ENCODE measurements around the gene NPFFR1. TPM values are rescaled to one million over a fixed set of nuclear protein-coding genes. Genes with fewer than 3 reads are reported as not detected.

Gene NPFFR1
- total RNA-seq, 1 experiment from 2014 or later = 0.05 TPM

- CTCF ChIA-PET = interaction anchor here (0.8 kb wide), 1 partner anchor 113 kb away, joined by 3 read pairs; no protein-coding TSS in a partner anchor
- Histone ChIP-seq H3K4me3 (ENCODE audit: low read depth in 2 of 2, low read length in 2 of 2) (no peak overlapping the region), H3K27me3 (ENCODE audit: control insufficient read depth, insufficient read depth, low read length) (no peaks in the 10 kb centered on the region), H3K4me1 (ENCODE audit: control insufficient read depth, insufficient read depth, low read length) (no peaks in the 10 kb centered on the region), H3K36me3 (ENCODE audit: control insufficient read depth, insufficient read depth, low read length) (no peaks in the 10 kb centered on the region), H3K27ac (ENCODE audit: low read length) (no peak overlapping the region), H3K9me3 (ENCODE audit: control insufficient read depth, insufficient read depth, low read depth, low read length) (peaks cover 4% of the 10 kb centered on the region; the same call in 1 of the 2 replicates)
- intact Hi-C loops (cut with micrococcal nuclease; ENCODE audit: unreplicated experiment) = no loop called here
- BruUV-seq (replicated peaks) = no TSS peak
- TF ChIP-seq, protein P1, sequence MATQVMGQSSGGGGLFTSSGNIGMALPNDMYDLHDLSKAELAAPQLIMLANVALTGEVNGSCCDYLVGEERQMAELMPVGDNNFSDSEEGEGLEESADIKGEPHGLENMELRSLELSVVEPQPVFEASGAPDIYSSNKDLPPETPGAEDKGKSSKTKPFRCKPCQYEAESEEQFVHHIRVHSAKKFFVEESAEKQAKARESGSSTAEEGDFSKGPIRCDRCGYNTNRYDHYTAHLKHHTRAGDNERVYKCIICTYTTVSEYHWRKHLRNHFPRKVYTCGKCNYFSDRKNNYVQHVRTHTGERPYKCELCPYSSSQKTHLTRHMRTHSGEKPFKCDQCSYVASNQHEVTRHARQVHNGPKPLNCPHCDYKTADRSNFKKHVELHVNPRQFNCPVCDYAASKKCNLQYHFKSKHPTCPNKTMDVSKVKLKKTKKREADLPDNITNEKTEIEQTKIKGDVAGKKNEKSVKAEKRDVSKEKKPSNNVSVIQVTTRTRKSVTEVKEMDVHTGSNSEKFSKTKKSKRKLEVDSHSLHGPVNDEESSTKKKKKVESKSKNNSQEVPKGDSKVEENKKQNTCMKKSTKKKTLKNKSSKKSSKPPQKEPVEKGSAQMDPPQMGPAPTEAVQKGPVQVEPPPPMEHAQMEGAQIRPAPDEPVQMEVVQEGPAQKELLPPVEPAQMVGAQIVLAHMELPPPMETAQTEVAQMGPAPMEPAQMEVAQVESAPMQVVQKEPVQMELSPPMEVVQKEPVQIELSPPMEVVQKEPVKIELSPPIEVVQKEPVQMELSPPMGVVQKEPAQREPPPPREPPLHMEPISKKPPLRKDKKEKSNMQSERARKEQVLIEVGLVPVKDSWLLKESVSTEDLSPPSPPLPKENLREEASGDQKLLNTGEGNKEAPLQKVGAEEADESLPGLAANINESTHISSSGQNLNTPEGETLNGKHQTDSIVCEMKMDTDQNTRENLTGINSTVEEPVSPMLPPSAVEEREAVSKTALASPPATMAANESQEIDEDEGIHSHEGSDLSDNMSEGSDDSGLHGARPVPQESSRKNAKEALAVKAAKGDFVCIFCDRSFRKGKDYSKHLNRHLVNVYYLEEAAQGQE (IDR thresholded peaks at IDR 0.05; ENCODE audit: insufficient read depth in 1 of 2, low read depth in 2 of 2, low read length in 1 of 2) = no peak
- no peak for TF ChIP-seq CTCF (IDR thresholded peaks at IDR 0.05)
- no peak for TF ChIP-seq POLR2AphosphoS5 (IDR thresholded peaks at IDR 0.05; ENCODE audit: low read depth, low read length)
- TF ChIP-seq TCF7L2 (IDR thresholded peaks at IDR 0.05; ENCODE audit: low read depth, low read length) = no peak
- no peak for TF ChIP-seq SIN3A (IDR thresholded peaks at IDR 0.05; ENCODE audit: borderline replicate concordance, insufficient read depth, low read depth, low read length)
- POLR2A ChIA-PET = no interaction called here
- ATAC-seq = peak; percentile 55; the same call in 1 of the 2 replicates
- no peak for DNase-seq (ENCODE audit: low read depth, low spot score)
- in situ Hi-C loops (cut with HindIII; ENCODE audit: low pct_unique_long_range_greater_than_20kb, low sequenced_read_pairs) = no loop called here
Measured at GRCh38 chr10:70271996-70272924, 11.5 kb downstream of the NPFFR1 start.

GRCh38 chr10:70270952-70271351 is 12.9 kb downstream of the NPFFR1 start:
- intact Hi-C loops (cut with micrococcal nuclease; ENCODE audit: unreplicated experiment) = no loop called here

More at GRCh38 chr10:70270952-70271351, 12.9 kb downstream of the NPFFR1 start:
- Histone ChIP-seq H3K9me3 (ENCODE audit: control insufficient read depth, insufficient read depth, low read depth, low read length) (peaks cover 4% of the 10 kb centered on the region; the same call in 1 of the 2 replicates), H3K27me3 (ENCODE audit: control insufficient read depth, insufficient read depth, low read length) (no peaks in the 10 kb centered on the region), H3K27ac (ENCODE audit: low read length) (no peak overlapping the region), H3K36me3 (ENCODE audit: control insufficient read depth, insufficient read depth, low read length) (no peaks in the 10 kb centered on the region), H3K4me3 (ENCODE audit: low read depth in 2 of 2, low read length in 2 of 2) (no peak overlapping the region), H3K4me1 (ENCODE audit: control insufficient read depth, insufficient read depth, low read length) (no peaks in the 10 kb centered on the region)
- ChIA-PET CTCF (no interaction called here), POLR2A (no interaction called here)
- ATAC-seq (no peak), DNase-seq (ENCODE audit: low read depth, low spot score) (no peak)
- no TSS peak for BruUV-seq (replicated peaks)
- TF ChIP-seq POLR2AphosphoS5 (IDR thresholded peaks at IDR 0.05; ENCODE audit: low read depth, low read length) (no peak), TCF7L2 (IDR thresholded peaks at IDR 0.05; ENCODE audit: low read depth, low read length) (no peak), SIN3A (IDR thresholded peaks at IDR 0.05; ENCODE audit: borderline replicate concordance, insufficient read depth, low read depth, low read length) (no peak), CTCF (IDR thresholded peaks at IDR 0.05) (no peak)
- TF ChIP-seq, protein P1 (IDR thresholded peaks at IDR 0.05; ENCODE audit: insufficient read depth in 1 of 2, low read depth in 2 of 2, low read length in 1 of 2) = no peak
- in situ Hi-C loops (cut with HindIII; ENCODE audit: low pct_unique_long_range_greater_than_20kb, low sequenced_read_pairs) = no loop called here

Data from Panc1 (cell line).